Left ventricle myocardium inferior (tissue), 1 donor: ENCODE results near the gene FAM171A2. TPM values are rescaled to one million over a fixed set of nuclear protein-coding genes. Genes with fewer than 3 reads are reported as not detected.

Experiments
- DNase-seq: peaks from one replicate; pipeline ENCODE4 v3.0.0-alpha.2; 2020
- H3K27ac ChIP-seq: fragments of 200-600 bp; replicated peaks from 2 replicates; pipeline ENCODE4 v1.8.0; 2021
- H3K27me3 ChIP-seq: fragments of 200-600 bp; 2 replicates; pipeline ENCODE4 v1.8.0; 2021; ENCODE audit warnings: low read depth
- H3K36me3 ChIP-seq: fragments of 200-600 bp; 2 replicates; pipeline ENCODE4 v1.8.0; 2021
- H3K4me1 ChIP-seq: fragments of 200-600 bp; 2 replicates; pipeline ENCODE4 v1.8.0; 2021
- H3K4me3 ChIP-seq: fragments of 200-600 bp; 2 replicates; pipeline ENCODE4 v1.8.0; 2021; ENCODE audit warnings: mild to moderate bottlenecking, moderate library complexity
- H3K9me3 ChIP-seq: fragments of 200-600 bp; replicated peaks from 2 replicates; pipeline ENCODE4 v1.8.0; 2021
- CTCF ChIP-seq: fragments of 200-600 bp; IDR thresholded peaks from 2 replicates; pipeline ENCODE4 v1.8.0; 2021; ENCODE audit warnings: antibody characterized with exemption, mild to moderate bottlenecking, borderline replicate concordance
- intact Hi-C: fragments of 100-400 bp; cut with micrococcal nuclease; formaldehyde crosslinking; loops from one replicate; pipeline ENCODE4 v1.11.0; 2022
- total RNA-seq: library from RNA; stranded (reverse); fragmentation: NEBNext Ultra II Directional; extraction: Animal tissue kit (Norgen Biotek cat#: 25700); gene quantifications from one replicate; pipeline ENCODE4 v1.2.1, GENCODE V29; 2021
- donor health status: DM: no; HTN: yes; CAD: no; lungs with severe emphysema.

FAM171A2 gene
- total RNA-seq, 1 donor from 2014 or later = 0.55 TPM

GRCh38 chr17:44356241-44356640 is 7.4 kb downstream of the FAM171A2 start:
- no peak for DNase-seq
- Histone ChIP-seq H3K4me1 (peaks cover 5% of the 10 kb centered on the region), H3K4me3 (no peak overlapping the region)

GRCh38 chr17:44355642-44356099 is 8.0 kb downstream of the FAM171A2 start:
- no peak for DNase-seq
- TF ChIP-seq CTCF = no peak
- no peaks in the 10 kb centered on the region for H3K4me1 ChIP-seq
- H3K36me3 ChIP-seq = peaks cover 23% of the 10 kb centered on the region
- H3K27me3 ChIP-seq = no peaks in the 10 kb centered on the region
- no peaks in the 10 kb centered on the region for H3K9me3 ChIP-seq
- H3K4me3 ChIP-seq = no peak overlapping the region
- intact Hi-C loops = no loop called here
- no peak overlapping the region for H3K27ac ChIP-seq

More at GRCh38 chr17:44356241-44356640, 7.4 kb downstream of the FAM171A2 start:
- Histone ChIP-seq H3K27me3 (no peaks in the 10 kb centered on the region), H3K27ac (no peak overlapping the region), H3K36me3 (peaks cover 18% of the 10 kb centered on the region), H3K9me3 (no peaks in the 10 kb centered on the region)
- intact Hi-C loops = no loop called here
- TF ChIP-seq CTCF = no peak

DNA sequence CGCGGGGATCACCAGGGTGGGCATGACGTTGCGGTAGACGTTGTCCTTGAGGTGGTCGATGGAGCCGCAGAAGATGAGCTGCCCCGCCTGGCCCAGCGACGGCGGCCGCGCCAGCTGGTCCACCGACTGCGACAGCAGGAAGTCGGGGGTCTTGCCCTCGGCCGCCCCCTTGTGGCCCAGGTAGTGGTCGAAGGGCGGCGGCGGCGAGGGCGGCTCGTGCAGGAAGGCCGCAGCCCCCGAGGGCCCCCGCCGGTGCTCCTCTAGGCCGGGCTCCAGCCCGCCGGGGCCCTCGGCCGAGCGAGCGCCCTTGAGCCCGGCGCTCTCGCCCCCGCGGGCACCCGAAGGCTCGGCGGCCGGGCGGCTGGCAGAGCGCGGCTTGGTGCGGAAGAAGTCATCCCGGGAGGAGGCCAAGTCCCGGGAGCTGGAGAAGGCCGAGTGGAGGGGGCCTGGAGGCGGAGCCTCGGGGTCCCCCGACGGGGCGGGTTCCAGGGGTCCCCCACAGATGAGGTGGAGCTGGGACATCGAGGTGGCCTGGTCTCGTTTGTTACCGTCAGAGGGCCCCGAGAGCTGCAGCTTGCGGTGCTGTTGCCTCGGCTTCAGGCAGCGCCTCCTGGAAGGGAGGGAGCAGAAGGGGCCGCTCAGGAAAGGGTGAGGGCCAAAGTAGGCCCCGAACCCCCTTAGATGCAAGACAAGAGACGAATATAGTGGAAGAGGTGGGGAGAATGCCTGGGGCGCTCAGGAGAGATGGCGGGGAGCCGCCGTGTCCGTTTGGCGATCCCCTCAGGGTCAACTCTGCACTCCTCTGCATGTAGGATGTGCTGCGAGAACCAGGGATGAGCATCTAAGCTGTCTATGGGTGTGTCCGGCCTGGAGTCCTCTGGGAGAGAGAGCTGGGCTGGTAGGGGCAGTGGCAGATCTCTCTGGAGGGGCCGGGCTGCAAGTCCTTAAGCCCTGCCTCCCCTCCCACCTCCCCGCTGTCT is 8.8 kb downstream of the FAM171A2 start:
- DNase-seq = peak; percentile 60
- intact Hi-C loops = no loop called here
- Histone ChIP-seq H3K36me3 (peaks cover 29% of the 10 kb centered on the region), H3K4me1 (no peaks in the 10 kb centered on the region), H3K27ac (no peak overlapping the region), H3K9me3 (no peaks in the 10 kb centered on the region), H3K27me3 (no peaks in the 10 kb centered on the region), H3K4me3 (peak overlapping the region; percentile 62)
- peak; percentile 55 for TF ChIP-seq CTCF

- Histone ChIP-seq H3K27me3 (no peaks in the 10 kb centered on the region), H3K4me3 (peak overlapping the region; percentile 62), H3K4me1 (no peaks in the 10 kb centered on the region), H3K9me3 (no peaks in the 10 kb centered on the region), H3K27ac (peak overlapping the region; percentile 46), H3K36me3 (peaks cover 38% of the 10 kb centered on the region)
- peak; percentile 48 for DNase-seq
- no peak for TF ChIP-seq CTCF
- intact Hi-C loops = no loop called here
Measured at GRCh38 chr17:44353672-44354331, 9.9 kb downstream of the FAM171A2 start.

- Histone ChIP-seq H3K9me3 (no peaks in the 10 kb centered on the region), H3K27ac (no peak overlapping the region), H3K4me3 (peak overlapping the region; percentile 62), H3K27me3 (no peaks in the 10 kb centered on the region), H3K4me1 (no peaks in the 10 kb centered on the region), H3K36me3 (peaks cover 38% of the 10 kb centered on the region)
- intact Hi-C loops = no loop called here
- DNase-seq = no peak
- no peak for TF ChIP-seq CTCF
Measured at GRCh38 chr17:44352828-44353671, 10.6 kb downstream of the FAM171A2 start.
